GM12878 (cell line): Measurements from ENCODE around the gene RTN4RL1.

ENCODE experiments used
- HDAC2 ChIP-seq: fragments of 200-600 bp; sonication (generic); IDR thresholded peaks from 2 replicates; pipeline ENCODE4 v1.6.1; 2017
- IRF5 ChIP-seq: fragments of 450-650 bp; IDR thresholded peaks from 2 replicates; pipeline ENCODE4 v1.6.1; 2017; ENCODE audit warnings: borderline replicate concordance
- POLR2A ChIP-seq: IDR thresholded peaks from 2 replicates; pipeline ENCODE4 v1.6.1; 2011; ENCODE audit warnings: low read depth, mild to moderate bottlenecking, low read length
- TCF3 ChIP-seq: IDR thresholded peaks from 2 replicates; pipeline ENCODE4 v1.6.1; 2012; ENCODE audit warnings: low read depth, mild to moderate bottlenecking, low read length, borderline replicate concordance; ENCODE audit not compliant: insufficient read depth
- TCF7 ChIP-seq: IDR thresholded peaks from 2 replicates; pipeline ENCODE4 v1.6.1; 2014; ENCODE audit warnings: antibody characterized with exemption, borderline replicate concordance
- ZNF384 ChIP-seq: IDR thresholded peaks from 2 replicates; pipeline ENCODE4 v1.6.1; 2012; ENCODE audit warnings: low read depth, mild to moderate bottlenecking, low read length, improper control_type of control experiment, borderline replicate concordance

DNA sequence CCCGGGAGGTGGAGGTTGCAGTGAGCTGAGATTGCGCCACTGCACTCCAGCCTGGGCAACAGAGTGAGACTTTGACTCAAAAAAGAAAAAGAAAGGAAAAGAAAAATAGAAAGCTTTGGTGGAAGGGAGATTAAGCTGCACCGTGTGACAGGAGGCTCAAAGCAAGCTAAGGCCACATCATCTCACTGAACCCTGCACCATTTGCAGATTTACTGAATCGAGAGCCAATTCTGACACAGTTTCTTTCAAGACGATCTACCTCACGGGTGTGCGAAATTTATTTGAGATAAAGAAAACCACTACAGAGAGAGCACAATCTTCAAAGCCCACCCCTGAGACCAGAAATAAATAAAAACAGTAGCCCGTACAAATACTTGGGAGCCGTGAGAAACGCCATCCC is 49.6 kb downstream of the RTN4RL1 start:
- TF ChIP-seq IRF5 (no peak), POLR2A (no peak), TCF3 (no peak), TCF7 (no peak), HDAC2 (no peak), ZNF384 (no peak)
